HG03460 (cell line): Measurements from ENCODE around the gene WAPL.

Experiments used
- ATAC-seq: cut with Tn5 transposase; IDR thresholded peaks from one replicate; pipeline ENCODE4 v1.9.1; 2021; ENCODE audit not compliant: unreplicated experiment

WAPL gene

DNA sequence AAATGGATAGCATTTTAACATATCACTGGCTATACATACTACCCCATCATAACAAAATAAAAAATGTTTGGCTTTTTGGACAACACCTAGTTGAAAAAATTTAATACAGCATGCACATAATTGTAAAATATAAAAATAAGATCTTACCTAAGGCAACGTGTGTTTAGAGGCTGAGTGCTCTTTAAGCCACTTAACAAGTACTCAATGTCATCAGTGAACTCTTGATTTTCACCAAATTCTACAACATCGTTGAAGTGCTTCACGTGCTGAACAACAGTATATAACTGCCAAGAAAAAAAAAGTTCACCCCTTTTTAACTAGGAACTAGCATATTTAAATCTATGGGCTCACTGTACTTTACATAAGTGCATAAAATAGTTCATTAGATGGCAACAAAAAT, 49.5 kb downstream of the WAPL start:
- ATAC-seq = no peak

- ATAC-seq = no peak
These were observed 59.4 kb downstream of the WAPL start for GRCh38 chr10:86461963-86462804.

- ATAC-seq = peak; percentile 74
These were observed 70.0 kb downstream of the WAPL start for GRCh38 chr10:86451604-86451960.

GRCh38 chr10:86450806-86451603, 70.6 kb downstream of the WAPL start:
- ATAC-seq = no peak

DNA sequence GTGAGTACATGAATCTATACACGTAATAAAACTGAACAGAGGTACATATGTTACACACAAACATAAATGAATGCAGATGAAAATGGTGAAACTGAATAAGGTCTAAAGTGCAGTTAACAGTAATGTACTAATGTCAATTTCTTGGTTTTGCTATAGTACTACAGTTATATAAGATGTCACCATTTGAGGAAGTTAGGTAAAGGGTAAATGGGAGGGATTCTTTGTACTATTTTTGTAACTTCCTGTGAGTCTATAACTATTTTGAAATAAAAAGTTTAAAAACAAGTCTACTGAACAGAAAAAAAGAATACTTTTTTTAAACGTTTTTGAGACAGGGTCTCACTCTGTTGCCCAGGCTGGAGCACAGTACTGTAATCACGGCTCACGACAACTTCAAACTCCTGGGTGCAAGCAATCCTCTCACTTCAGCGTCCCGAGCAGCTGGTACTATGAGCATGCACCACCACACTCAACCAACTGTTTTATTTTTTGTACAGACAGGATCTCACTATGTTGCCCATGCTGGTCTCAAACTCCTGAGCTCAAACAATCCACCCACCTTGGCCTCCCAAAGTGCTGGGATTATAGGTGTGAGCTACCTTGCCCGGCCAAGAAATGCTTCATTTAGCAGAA, 71.5 kb downstream of the WAPL start:
- ATAC-seq = no peak

- ATAC-seq = no peak
These were observed 74.2 kb downstream of the WAPL start for GRCh38 chr10:86447432-86447831.

DNA sequence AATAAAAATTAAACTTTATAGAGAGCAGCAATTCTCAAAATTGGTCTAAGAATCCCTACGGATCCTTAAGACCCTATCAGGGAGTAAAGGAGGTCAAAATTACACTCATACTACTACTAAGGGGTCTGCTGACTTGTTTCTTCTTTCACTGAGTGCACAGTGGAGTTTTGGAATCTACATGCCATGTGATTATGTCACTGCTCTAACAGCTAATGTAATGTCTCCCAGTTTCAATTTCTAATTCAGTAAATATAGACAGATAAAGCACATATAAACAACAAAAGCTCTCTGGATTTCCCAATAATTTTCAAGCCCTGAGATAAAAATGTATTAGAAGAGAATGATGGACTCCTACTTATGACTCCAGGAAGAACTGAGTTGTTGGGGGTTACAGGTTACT, 74.6 kb downstream of the WAPL start:
- ATAC-seq = no peak

DNA sequence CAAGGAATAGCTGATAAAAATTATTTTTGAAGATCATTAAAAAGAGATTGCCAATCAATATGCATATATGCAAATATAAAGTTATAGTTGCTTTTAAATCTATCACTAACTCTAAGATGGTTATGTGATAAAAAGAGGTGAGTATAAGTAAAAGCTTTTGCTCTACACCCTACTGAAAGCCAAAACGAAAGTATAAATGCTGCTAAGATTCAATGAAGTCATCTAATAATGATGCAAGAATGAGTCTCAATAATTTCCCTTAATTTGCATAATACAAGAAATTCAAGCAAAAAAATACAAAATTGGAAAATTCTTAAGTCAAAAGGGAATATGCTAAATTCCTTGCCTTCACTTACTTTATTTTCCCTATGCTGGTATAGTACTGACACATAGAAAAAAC, 75.2 kb downstream of the WAPL start:
- no peak for ATAC-seq

GRCh38 chr10:86443936-86444335, 77.7 kb downstream of the WAPL start:
- no peak for ATAC-seq

GRCh38 chr10:86443069-86443468, 78.5 kb downstream of the WAPL start:
- no peak for ATAC-seq

DNA sequence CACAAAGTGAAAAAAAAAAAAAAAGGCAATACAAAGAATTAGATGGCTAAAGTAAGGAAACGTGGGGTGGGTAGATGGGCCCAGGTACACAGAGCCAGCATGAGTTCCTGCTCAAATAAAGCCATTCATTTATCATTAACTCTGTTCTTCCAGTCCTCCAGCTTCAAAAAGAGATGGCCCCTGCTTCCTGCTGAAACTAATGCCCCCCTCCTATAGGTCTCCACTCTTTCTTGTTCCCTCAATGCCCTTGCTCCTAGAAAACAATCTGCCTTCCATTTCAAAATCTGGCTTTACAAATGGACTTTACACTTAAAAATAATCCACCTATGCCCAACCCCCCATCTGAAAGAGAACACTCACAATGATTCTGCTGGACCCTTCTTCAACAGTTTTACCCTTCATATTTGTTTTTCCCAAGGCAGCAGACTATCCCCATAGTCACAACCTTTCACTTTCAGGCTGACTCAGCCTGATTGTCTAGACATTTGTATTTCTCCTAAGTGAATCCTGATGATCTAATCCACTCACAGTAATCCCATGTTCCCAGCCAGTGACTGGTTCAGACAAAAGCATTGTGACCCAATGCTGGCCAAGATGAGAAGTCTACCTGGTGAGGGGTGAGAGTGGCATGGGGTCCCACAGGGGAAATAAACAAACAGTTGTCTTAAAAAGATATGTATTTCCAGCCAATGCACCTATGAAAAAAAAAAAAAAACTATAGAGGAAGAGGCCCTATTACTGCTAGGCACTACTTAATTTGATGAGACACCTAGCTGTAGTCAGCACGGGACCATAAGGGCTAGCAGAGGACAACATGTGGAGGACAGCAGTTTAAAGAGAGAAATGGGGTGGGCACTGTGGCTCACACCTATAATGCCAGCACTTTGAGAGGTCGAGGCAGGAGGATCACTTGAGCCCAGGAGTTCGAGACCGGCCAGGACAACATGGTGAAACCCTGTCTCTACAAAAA, 80.4 kb downstream of the WAPL start:
- ATAC-seq = no peak

GRCh38 chr10:86439544-86439943, 82.0 kb downstream of the WAPL start:
- no peak for ATAC-seq

GRCh38 chr10:86438091-86438749, 83.4 kb downstream of the WAPL start:
- ATAC-seq = no peak

DNA sequence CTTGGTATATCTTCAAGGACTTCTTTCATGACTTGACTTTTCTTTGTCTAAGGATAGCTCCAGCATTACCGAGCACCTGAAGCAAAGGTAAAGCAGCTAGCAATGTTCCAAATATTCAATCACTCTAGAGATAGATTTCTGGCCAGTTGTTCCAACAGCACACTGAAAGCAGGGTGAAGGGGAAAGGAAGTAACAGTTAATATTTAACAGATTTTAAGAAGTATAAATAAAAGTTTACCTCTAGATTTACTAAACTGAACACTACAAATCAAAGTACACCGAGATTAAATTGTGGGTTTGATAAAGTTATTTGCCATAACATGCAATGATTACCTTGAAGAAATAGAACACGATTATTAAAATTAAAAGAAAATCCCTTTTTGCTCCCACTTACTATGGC, 84.1 kb downstream of the WAPL start:
- ATAC-seq = no peak

DNA sequence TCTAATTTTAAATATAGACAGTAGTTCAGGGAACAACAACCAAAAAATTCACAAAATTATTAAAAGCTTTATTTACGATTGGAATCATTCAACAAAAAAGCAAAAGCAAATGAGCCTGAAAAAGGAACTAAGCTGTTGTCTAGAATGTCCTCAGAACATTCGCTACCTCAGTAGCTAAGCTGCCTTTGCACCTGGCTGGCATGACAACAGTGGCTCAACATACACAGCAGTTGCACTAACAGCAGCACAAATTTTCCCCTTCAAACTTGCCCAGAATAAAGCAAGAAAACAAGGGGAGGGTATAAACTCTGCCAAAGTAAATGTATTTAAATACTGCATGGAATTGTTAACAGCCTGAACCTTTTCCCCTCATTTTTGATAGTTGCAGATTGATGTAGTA, 84.6 kb downstream of the WAPL start:
- no peak for ATAC-seq

GRCh38 chr10:86434656-86435055, 86.9 kb downstream of the WAPL start:
- no peak for ATAC-seq

DNA sequence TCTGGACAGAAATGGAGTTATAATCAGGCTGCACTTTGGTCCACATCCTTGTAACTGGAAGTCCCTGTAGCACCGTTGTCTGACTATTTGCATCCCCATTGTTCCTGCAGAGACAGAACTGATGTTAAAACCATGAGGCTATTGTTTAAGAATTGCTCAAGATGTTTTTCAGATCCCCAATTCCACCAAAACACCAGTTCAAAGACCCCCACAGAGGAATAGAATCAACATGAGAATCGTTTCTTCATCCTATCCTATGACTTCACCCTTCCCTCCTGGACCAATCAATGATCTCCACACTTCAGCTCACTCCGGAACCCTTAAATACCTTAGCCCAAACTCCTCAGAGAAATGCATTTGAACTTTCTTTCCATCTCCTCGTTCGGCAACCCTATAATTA, 97.9 kb downstream of the WAPL start:
- ATAC-seq = no peak

GRCh38 chr10:86419101-86419500, 102.5 kb downstream of the WAPL start:
- no peak for ATAC-seq

DNA sequence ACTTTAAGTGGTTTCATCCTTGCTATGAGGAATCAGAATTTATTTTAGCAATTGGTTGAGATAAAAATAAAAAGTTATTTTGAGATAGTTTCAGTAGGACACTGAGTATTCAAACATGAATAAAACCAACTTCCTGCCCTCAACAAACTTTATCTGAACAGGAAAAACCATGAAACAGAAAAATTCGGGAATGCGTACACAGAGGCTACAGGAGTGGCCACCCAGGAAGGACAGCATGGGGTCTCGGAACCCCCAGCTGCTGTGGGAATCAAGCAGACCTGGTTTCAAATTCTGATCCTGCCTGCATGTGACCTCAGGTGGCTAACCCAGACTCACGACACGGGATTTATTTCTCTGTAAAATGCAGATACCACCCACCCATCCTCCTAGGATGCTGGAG, 106.0 kb downstream of the WAPL start:
- no peak for ATAC-seq

- ATAC-seq = no peak
These were observed 106.5 kb downstream of the WAPL start for GRCh38 chr10:86415116-86415515.
